H1 (cell line): ENCODE results near the gene OR2AE1. TPM values are rescaled to one million over a fixed set of nuclear protein-coding genes. Genes with fewer than 3 reads are reported as not detected.

ENCODE experiments used
- ASH2L ChIP-seq: fragments of 200-600, 300-600 bp; sonication (generic); IDR thresholded peaks from one replicate; pipeline ENCODE4 v1.7.1; 2017; ENCODE audit warnings: low read length
- BCL11A ChIP-seq, 2 experiments: IDR thresholded peaks; one replicate each; pipeline ENCODE4 v1.6.1; 2011; ENCODE audit warnings: low read depth in 2 of 2, low read length in 2 of 2, mild to moderate bottlenecking in 2 of 2
- GTF2F1 ChIP-seq: IDR thresholded peaks from 2 replicates; pipeline ENCODE4 v1.6.1; 2012; ENCODE audit warnings: low read depth, low read length, improper control_type of control experiment, borderline replicate concordance
- RNF2 ChIP-seq: fragments of 200-900, 300-1000 bp; sonication (generic); IDR thresholded peaks from 2 replicates; pipeline ENCODE4 v1.7.1; 2016; ENCODE audit warnings: borderline replicate concordance, low read depth, mild to moderate bottlenecking, antibody characterized with exemption, low read length; ENCODE audit not compliant: poor library complexity, severe bottlenecking; ENCODE audit errors: missing control alignments
- SAP30 ChIP-seq: fragments of 300-600 bp; sonication (generic); IDR thresholded peaks from 2 replicates; pipeline ENCODE4 v1.7.1; 2012; ENCODE audit warnings: low read length, moderate library complexity, mild to moderate bottlenecking, inconsistent platforms; ENCODE audit not compliant: insufficient read depth, insufficient replicate concordance
- SP2 ChIP-seq: IDR thresholded peaks from 2 replicates; pipeline ENCODE4 v1.6.1; 2012; ENCODE audit warnings: mild to moderate bottlenecking, low read length, inconsistent platforms
- TCF12 ChIP-seq: IDR thresholded peaks from 2 replicates; pipeline ENCODE4 v1.6.1; 2011; ENCODE audit warnings: low read depth, mild to moderate bottlenecking, low read length
- polyA plus RNA-seq, 7 experiments: library from polyadenylated mRNA; depleted of rRNA in 3 of 7; stranded (reverse) in 5 of 7; unstranded in 2 of 7; fragments of >200 nt in 5 of 7; fragments of 200-250 nt in 2 of 7; gene quantifications; 1 replicate in 5 of 7; 2 replicates in 1 of 7; 4 replicates in 1 of 7; pipeline versions ENCODE4 v1.2.1 to v1.2.3, GENCODE V29; 2011 to 2013; ENCODE audit warnings: missing spikeins in 2 of 7, mixed read lengths in 2 of 7
- total RNA-seq: library from RNA; stranded (reverse); fragmentation: NEBNext Ultra II Directional; extraction: Animal tissue kit (Norgen Biotek cat#: 25700); gene quantifications from 2 replicates; pipeline ENCODE4 v1.2.1, GENCODE V29; 2021

The OR2AE1 gene
- total and polyA plus RNA-seq, 2 of the 8 experiments (the other 6 are each of a cell fraction or from before 2014, with no cell fraction given) = not detected

GRCh38 chr7:99920149-99920548 is 43.3 kb upstream of the OR2AE1 start (continued):
- no peak for TF ChIP-seq SAP30
- TF ChIP-seq ASH2L = no peak
- TF ChIP-seq RNF2 = no peak
- TF ChIP-seq BCL11A (IDR thresholded peaks at IDR 0.05; ENCODE audit: low read depth in 2 of 2, low read length in 2 of 2) = no peak
- no peak for TF ChIP-seq TCF12
- TF ChIP-seq SP2 = no peak
- TF ChIP-seq GTF2F1 = no peak
- TF ChIP-seq, all 59 proteins: peak for 0
